ENCODE measurements around the gene SMDT1.
"Not testable (repeated sequence)": the region's sequence is repeated elsewhere in the genome, so short reads cannot be mapped to it uniquely, and the experiment has no call there.

The SMDT1 gene

DNA sequence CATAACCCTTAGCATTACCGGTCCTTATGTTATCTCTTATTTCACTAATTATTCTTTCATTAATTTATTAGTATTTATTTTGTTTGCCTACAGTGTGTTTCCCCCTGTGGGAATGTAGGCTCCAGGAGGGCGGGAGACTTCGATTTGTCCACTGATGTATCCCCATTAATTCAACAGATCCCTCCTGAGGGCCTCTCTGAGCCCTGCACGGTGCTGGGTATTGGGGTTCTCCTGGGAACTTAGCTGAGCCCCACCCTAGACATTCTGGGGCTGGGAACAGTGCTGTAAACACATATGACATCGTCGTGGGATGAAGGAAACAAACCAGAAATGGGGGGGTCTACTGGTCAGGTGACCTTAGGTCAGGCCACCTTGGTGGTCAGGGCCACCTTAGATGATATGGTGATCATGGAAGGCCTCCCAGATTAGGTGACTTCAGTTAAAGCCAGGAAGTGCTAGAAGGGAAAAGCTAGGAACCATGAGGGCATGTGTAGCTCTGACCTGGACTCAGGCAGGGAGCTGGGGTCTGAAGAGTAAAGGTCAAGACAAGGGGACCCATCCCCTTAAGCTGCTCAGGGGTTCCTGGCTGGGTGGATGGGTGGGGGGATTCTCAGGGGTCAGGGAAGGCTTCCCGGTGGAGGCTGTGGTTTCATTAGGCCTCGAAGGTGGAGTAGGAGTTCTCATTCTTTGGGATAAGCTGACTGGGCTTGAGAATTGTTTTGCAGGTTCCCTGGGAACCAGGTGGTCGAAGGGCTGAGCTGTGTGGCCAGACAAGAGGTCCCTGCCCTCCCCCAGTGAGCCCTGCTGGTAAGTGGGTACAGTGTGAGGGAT, 4.4 kb upstream of the SMDT1 start:
- Histone ChIP-seq H3K4me3 (ENCODE audit: low read length) (no peak overlapping the region), H3K27me3 (ENCODE audit: insufficient read depth, low read length) (no peaks in the 10 kb centered on the region), H3K9me3 (ENCODE audit: low read length) (no peaks in the 10 kb centered on the region), H3K4me1 (ENCODE audit: insufficient read depth, low read length) (peaks cover 10% of the 10 kb centered on the region), H2AFZ (ENCODE audit: low read depth, low read length) (no peak overlapping the region), H3K36me3 (ENCODE audit: insufficient read depth, low read length) (no peaks in the 10 kb centered on the region)

DNA sequence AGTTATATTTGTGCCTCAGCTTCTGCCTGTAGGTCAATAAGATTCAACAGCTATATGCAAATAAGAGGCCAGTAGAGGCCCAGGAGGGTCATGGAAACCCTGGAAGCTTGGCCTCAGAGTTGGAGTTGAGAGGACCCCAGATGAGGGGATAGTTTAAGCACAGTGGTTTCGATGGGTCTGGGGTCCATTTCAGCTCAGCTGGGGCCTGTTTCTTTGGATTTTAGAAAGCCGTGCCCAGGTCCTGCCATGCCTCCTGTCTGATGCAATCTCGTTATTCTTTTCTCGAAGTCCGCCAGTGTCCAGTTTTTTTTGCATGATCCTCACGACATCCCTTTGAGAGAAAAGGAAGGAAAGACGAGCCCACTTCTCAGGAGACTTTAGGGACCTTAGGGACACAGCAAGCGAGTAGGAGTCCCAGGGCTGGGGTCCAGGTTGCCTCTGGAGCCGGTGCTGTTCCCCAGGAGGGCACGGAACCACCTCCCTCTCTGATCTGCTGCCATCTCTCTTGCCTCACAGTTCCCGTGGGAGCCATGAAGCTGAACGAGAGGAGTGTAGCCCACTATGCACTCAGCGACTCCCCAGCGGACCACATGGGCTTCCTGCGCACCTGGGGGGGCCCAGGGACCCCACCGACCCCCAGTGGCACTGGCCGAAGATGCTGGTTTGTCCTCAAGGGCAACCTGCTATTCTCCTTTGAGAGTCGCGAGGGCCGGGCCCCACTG, 2.6 kb upstream of the SMDT1 start:
- H3K4me1 ChIP-seq (ENCODE audit: insufficient read depth, low read length) = peaks cover 15% of the 10 kb centered on the region
- H3K4me3 ChIP-seq (ENCODE audit: low read length) = no peak overlapping the region
- H3K27me3 ChIP-seq (ENCODE audit: insufficient read depth, low read length) = no peaks in the 10 kb centered on the region
- no peak overlapping the region for H2AFZ ChIP-seq (ENCODE audit: low read depth, low read length)
- no peaks in the 10 kb centered on the region for H3K9me3 ChIP-seq (ENCODE audit: low read length)
- peaks cover 4% of the 10 kb centered on the region for H3K36me3 ChIP-seq (ENCODE audit: insufficient read depth, low read length)

DNA sequence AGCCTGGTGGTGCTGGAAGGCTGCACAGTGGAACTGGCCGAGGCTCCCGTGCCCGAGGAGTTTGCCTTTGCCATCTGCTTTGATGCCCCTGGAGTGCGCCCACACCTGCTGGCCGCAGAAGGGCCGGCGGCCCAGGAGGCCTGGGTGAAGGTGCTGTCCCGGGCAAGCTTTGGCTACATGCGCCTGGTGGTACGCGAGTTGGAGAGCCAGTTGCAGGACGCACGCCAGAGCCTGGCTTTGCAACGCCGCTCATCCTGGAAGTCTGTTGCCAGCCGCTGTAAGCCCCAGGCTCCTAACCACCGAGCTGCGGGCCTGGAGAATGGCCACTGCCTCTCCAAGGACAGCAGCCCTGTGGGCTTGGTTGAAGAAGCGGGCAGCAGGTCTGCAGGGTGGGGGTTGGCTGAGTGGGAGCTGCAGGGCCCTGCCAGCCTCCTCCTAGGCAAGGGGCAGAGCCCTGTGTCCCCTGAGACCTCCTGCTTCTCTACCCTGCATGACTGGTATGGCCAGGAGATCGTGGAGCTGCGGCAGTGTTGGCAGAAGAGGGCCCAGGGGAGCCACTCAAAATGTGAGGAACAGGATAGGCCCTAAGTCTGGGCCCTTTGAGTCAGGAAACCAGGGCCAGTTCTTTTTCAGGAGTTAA, 1.9 kb upstream of the SMDT1 start:
- Histone ChIP-seq H3K4me1 (ENCODE audit: insufficient read depth, low read length) (peaks cover 15% of the 10 kb centered on the region), H3K27me3 (ENCODE audit: insufficient read depth, low read length) (no peaks in the 10 kb centered on the region), H3K4me3 (ENCODE audit: low read length) (no peak overlapping the region), H3K9me3 (ENCODE audit: low read length) (no peaks in the 10 kb centered on the region), H3K36me3 (ENCODE audit: insufficient read depth, low read length) (peaks cover 10% of the 10 kb centered on the region), H2AFZ (ENCODE audit: low read depth, low read length) (no peak overlapping the region)

- Histone ChIP-seq H3K9me3 (ENCODE audit: low read length) (no peaks in the 10 kb centered on the region), H3K4me3 (ENCODE audit: low read length) (peak overlapping the region; percentile 89), H3K4me1 (ENCODE audit: insufficient read depth, low read length) (peaks cover 15% of the 10 kb centered on the region), H3K27me3 (ENCODE audit: insufficient read depth, low read length) (no peaks in the 10 kb centered on the region), H2AFZ (ENCODE audit: low read depth, low read length) (peak overlapping the region; percentile 84), H3K36me3 (ENCODE audit: insufficient read depth, low read length) (peaks cover 21% of the 10 kb centered on the region)
These were observed 806 bp upstream of the SMDT1 start for GRCh38 chr22:42078469-42079318.

- H3K4me1 ChIP-seq (ENCODE audit: insufficient read depth, low read length) = peaks cover 15% of the 10 kb centered on the region
- H3K4me3 ChIP-seq (ENCODE audit: low read length) = peak overlapping the region; percentile 89
- H3K36me3 ChIP-seq (ENCODE audit: insufficient read depth, low read length) = peaks cover 33% of the 10 kb centered on the region
- H3K27me3 ChIP-seq (ENCODE audit: insufficient read depth, low read length) = no peaks in the 10 kb centered on the region
- H2AFZ ChIP-seq (ENCODE audit: low read depth, low read length) = peak overlapping the region; percentile 84
- H3K9me3 ChIP-seq (ENCODE audit: low read length) = no peaks in the 10 kb centered on the region
These were observed 787 bp downstream of the SMDT1 start for GRCh38 chr22:42080287-42080686.

DNA sequence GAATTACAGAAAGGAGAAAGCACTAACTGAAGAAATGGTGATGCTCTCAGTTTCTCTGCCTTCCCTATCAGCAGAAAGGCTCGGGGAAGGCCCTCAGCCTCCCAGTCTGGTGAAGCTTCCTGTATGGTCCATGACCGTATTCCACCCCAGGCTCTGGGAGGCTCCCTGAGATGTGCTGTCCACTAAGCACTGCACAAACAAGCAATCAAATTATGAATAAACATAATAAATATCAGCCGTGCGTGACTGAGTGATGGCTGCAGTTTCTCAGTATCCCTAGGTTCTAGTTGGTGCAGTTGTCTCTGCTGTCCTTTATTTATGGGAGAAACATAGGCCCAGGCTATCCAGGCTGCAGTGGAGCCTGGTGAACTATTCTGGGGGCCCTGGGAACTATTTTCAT, 3.6 kb downstream of the SMDT1 start:
- no peaks in the 10 kb centered on the region for H3K27me3 ChIP-seq (ENCODE audit: insufficient read depth, low read length)
- peaks cover 53% of the 10 kb centered on the region for H3K36me3 ChIP-seq (ENCODE audit: insufficient read depth, low read length)
- H2AFZ ChIP-seq (ENCODE audit: low read depth, low read length) = no peak overlapping the region
- H3K9me3 ChIP-seq (ENCODE audit: low read length) = no peaks in the 10 kb centered on the region
- peaks cover 15% of the 10 kb centered on the region for H3K4me1 ChIP-seq (ENCODE audit: insufficient read depth, low read length)
- no peak overlapping the region for H3K4me3 ChIP-seq (ENCODE audit: low read length)

- H3K4me3 ChIP-seq (ENCODE audit: low read length) = no peak overlapping the region
- peaks cover 7% of the 10 kb centered on the region for H3K4me1 ChIP-seq (ENCODE audit: insufficient read depth, low read length)
- no peak overlapping the region for H2AFZ ChIP-seq (ENCODE audit: low read depth, low read length)
- no peaks in the 10 kb centered on the region for H3K27me3 ChIP-seq (ENCODE audit: insufficient read depth, low read length)
- peaks cover 9% of the 10 kb centered on the region for H3K9me3 ChIP-seq (ENCODE audit: low read length)
- H3K36me3 ChIP-seq (ENCODE audit: insufficient read depth, low read length) = peaks cover 63% of the 10 kb centered on the region
These were observed 5.4 kb downstream of the SMDT1 start for GRCh38 chr22:42084874-42085273.

DNA sequence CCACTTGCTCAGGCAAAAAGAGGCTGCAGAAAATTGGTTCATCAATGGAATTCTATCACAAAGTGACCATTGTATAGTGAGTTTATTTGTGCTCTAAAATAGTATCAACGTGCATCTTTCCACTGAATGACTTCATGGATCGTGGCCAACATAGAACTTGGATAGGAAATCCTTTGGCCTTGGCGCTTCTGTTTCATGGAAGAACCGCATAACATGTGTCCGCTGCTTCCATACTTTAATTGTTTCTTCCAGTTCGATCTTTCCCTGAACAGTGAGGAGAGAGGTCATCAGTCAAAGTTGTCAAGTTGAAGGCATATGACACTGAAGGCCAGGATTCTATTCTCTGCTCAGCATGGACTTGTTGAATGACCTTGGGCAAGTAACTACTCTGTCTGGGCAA, 6.6 kb downstream of the SMDT1 start:
- Histone ChIP-seq H2AFZ (ENCODE audit: low read depth, low read length) (no peak overlapping the region), H3K4me3 (ENCODE audit: low read length) (no peak overlapping the region), H3K4me1 (ENCODE audit: insufficient read depth, low read length) (no peaks in the 10 kb centered on the region), H3K9me3 (ENCODE audit: low read length) (peaks cover 9% of the 10 kb centered on the region), H3K36me3 (ENCODE audit: insufficient read depth, low read length) (peaks cover 63% of the 10 kb centered on the region), H3K27me3 (ENCODE audit: insufficient read depth, low read length) (no peaks in the 10 kb centered on the region)

GRCh38 chr22:42090596-42091454, 11.3 kb downstream of the SMDT1 start, which contains the start of gene NDUFA6:
Gene NDUFA6 (minus strand): TSS chr22:42090772. CDS start chr22:42090744, 28 bp downstream.
- H2AFZ ChIP-seq (ENCODE audit: low read depth, low read length) = peak within 1 kb of the TSS; percentile 86
- peaks cover 5% of the 10 kb centered on the region for H3K4me1 ChIP-seq (ENCODE audit: insufficient read depth, low read length)
- no peaks in the 10 kb centered on the region for H3K27me3 ChIP-seq (ENCODE audit: insufficient read depth, low read length)
- H3K4me3 ChIP-seq (ENCODE audit: low read length) = peak within 1 kb of the TSS; percentile 69
- H3K36me3 ChIP-seq (ENCODE audit: insufficient read depth, low read length) = peaks cover 24% of the 10 kb centered on the region
- H3K9me3 ChIP-seq (ENCODE audit: low read length) = peaks cover 9% of the 10 kb centered on the region

DNA sequence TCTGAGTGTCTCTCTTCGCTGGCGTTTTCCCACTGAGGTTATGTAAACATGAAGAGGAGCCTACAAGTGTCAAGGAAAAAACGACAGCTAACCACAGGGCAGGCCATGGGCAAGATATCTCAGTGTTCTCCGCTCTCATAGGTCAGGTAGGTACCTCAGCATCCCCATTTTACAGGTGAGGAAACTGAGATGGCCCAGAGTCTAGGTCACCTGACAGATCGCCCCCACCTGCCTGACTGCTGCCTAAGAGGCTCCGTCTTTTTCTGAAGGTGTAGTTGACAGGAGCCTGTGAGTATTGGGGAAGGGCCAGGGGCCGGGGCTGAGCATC, 11.9 kb downstream of the SMDT1 start:
- peaks cover 10% of the 10 kb centered on the region for H3K9me3 ChIP-seq (ENCODE audit: low read length)
- H3K36me3 ChIP-seq (ENCODE audit: insufficient read depth, low read length) = peaks cover 18% of the 10 kb centered on the region
- H3K27me3 ChIP-seq (ENCODE audit: insufficient read depth, low read length) = no peaks in the 10 kb centered on the region
- H2AFZ ChIP-seq (ENCODE audit: low read depth, low read length) = peak overlapping the region; percentile 86
- peak overlapping the region; percentile 55 for H3K4me3 ChIP-seq (ENCODE audit: low read length)
- H3K4me1 ChIP-seq (ENCODE audit: insufficient read depth, low read length) = peaks cover 5% of the 10 kb centered on the region

- no peaks in the 10 kb centered on the region for H3K36me3 ChIP-seq (ENCODE audit: insufficient read depth, low read length)
- no peaks in the 10 kb centered on the region for H3K4me1 ChIP-seq (ENCODE audit: insufficient read depth, low read length)
- peaks cover 20% of the 10 kb centered on the region for H3K9me3 ChIP-seq (ENCODE audit: low read length)
- H2AFZ ChIP-seq (ENCODE audit: low read depth, low read length) = no peak overlapping the region
- H3K4me3 ChIP-seq (ENCODE audit: low read length) = no peak overlapping the region
- H3K27me3 ChIP-seq (ENCODE audit: insufficient read depth, low read length) = no peaks in the 10 kb centered on the region
These were observed 21.7 kb downstream of the SMDT1 start for GRCh38 chr22:42101199-42101598.

- H3K4me3 ChIP-seq (ENCODE audit: low read length); H3K4me1 ChIP-seq (ENCODE audit: insufficient read depth, low read length); H2AFZ ChIP-seq (ENCODE audit: low read depth, low read length); H3K27me3 ChIP-seq (ENCODE audit: insufficient read depth, low read length); H3K36me3 ChIP-seq (ENCODE audit: insufficient read depth, low read length): not testable (repeated sequence)
- H3K9me3 ChIP-seq (ENCODE audit: low read length) = peaks cover 16% of the 10 kb centered on the region
These were observed 24.9 kb downstream of the SMDT1 start for GRCh38 chr22:42104332-42104860.

All from neuron (in vitro differentiated cells).